Activated CD8-positive, alpha-beta memory T cell treated with anti-CD3 and anti-CD28 coated beads, Interleukin-2, amount 50 U/mL, for 1 hour (primary cell): ENCODE data around the gene ZFP69.
"Not testable (repeated sequence)": the region's sequence is repeated elsewhere in the genome, so short reads cannot be mapped to it uniquely, and the experiment has no call there.

Source experiments
- DNase-seq: peaks from one replicate; pipeline ENCODE4 v3.0.0-alpha.2; 2020; ENCODE audit errors: extremely low read depth

ZFP69 gene

GRCh38 chr1:40476924-40477677, at the start of gene ZFP69:
Gene ZFP69, plus strand, starts transcription at chr1:40477290. Its CDS starts 2,072 bp downstream, at chr1:40479362.
- peak; percentile 30 for DNase-seq

- no peak for DNase-seq
Observed at GRCh38 chr1:40431385-40431784, 45.7 kb upstream of the ZFP69 start.

GRCh38 chr1:40432644-40433390, 44.3 kb upstream of the ZFP69 start:
- no peak for DNase-seq

DNA sequence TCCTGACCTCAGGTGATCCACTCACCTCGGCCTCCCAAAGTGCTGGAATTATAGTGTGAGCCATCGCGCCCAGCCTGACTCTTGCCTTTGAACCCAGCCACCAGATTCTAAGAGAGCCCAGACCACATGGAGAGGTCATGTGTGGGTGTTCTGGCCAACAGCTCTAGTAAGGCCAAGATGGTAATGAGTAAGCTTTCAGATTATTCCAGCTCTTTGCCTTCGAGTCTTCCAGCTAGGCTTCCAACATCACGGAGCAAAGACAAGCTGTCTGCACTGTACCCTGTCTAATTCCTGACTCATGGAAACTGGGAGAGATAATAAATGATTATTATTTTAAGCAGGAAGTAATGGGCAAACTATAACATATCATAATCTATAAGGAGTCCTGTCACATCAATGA, 41.6 kb upstream of the ZFP69 start:
- DNase-seq: no peak

GRCh38 chr1:40435876-40436275, 41.2 kb upstream of the ZFP69 start:
- DNase-seq: no peak

- DNase-seq: no peak
Observed at GRCh38 chr1:40438391-40439015, 38.6 kb upstream of the ZFP69 start.

DNA sequence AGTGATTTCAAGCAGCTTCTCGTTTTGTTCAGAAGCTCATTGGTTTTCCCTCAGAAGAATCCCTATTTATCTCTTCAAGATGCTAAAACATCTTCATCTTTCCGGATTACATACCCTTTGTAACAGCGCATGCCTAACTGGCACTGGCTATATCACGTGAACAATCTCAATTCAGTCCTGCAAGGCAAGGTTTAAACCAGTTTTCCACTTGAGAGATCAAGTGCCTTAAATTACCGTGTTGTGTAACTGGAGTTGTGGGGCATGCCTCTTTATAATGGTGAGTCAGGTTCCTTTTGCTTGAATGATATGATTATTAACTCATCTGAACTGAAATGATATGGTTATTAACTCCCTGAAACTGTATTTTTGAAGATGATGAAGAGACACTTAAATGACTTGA, 37.8 kb upstream of the ZFP69 start:
- DNase-seq: no peak

DNA sequence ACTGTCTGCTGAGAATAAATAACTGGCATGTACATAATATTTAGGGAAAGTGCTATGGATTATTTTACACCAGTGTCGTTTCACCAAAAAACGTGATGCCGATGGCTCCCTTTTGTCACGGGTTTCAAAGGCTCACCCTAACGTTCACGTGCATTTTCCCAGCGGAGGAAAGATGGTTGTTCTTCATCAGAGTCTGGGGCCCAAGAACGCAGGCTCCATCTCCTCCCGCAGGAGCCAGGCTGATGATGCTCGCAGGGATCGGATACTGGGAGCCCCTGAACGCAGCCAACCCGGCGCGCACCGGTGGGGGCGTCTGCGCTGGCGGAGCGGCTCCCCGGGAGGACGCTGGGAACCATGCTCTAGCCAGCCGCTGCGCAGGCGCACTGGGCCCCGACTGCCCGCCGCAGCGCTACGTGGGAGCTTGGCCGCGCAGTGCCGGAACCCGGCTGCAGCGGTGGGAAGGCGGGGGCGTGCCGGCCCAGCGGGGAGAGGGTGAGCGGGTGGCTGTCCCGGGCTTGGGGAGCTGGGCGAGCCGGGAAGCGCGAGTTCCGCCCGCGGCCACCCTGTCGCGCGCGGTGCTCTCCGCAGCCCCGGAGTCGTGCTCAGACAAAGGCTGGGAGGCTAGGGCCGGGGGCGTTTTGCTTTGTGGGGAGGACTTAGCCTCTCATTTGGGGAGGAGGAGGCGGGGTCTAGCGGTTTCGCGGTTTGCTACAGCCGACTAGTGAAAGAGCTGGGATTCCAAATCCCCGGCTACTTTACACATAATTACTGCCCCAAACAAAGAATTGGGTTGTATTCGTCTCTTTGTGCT, 27.2 kb upstream of the ZFP69 start, which contains the start of gene ZFP69B:
TSS of gene ZFP69B (plus strand) at position 793 of the 811 bp plus-strand sequence. CDS start 486 bp downstream, outside the sequence.
- peak; percentile 53 for DNase-seq

- peak; percentile 63 for DNase-seq
Observed at GRCh38 chr1:40450495-40451237, 26.4 kb upstream of the ZFP69 start.

GRCh38 chr1:40451238-40451585, 25.9 kb upstream of the ZFP69 start:
- no peak for DNase-seq

- DNase-seq: no peak
Observed at GRCh38 chr1:40454873-40455272, 22.2 kb upstream of the ZFP69 start.

DNA sequence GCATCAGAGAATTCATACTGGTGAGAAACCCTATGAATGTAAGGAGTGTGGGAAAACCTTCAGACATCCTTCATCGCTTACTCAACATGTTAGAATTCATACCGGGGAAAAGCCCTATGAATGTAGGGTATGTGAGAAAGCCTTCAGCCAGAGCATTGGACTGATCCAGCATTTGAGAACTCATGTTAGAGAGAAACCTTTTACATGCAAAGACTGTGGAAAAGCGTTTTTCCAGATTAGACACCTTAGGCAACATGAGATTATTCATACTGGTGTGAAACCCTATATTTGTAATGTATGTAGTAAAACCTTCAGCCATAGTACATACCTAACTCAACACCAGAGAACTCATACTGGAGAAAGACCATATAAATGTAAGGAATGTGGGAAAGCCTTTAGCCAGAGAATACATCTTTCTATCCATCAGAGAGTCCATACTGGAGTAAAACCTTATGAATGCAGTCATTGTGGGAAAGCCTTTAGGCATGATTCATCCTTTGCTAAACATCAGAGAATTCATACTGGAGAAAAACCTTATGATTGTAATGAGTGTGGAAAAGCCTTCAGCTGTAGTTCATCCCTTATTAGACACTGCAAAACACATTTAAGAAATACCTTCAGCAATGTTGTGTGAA, 14.0 kb upstream of the ZFP69 start:
- DNase-seq: no peak

GRCh38 chr1:40469327-40469726, 7.8 kb upstream of the ZFP69 start:
- DNase-seq: no peak

GRCh38 chr1:40475268-40475667, 1.8 kb upstream of the ZFP69 start:
- DNase-seq: no peak

DNA sequence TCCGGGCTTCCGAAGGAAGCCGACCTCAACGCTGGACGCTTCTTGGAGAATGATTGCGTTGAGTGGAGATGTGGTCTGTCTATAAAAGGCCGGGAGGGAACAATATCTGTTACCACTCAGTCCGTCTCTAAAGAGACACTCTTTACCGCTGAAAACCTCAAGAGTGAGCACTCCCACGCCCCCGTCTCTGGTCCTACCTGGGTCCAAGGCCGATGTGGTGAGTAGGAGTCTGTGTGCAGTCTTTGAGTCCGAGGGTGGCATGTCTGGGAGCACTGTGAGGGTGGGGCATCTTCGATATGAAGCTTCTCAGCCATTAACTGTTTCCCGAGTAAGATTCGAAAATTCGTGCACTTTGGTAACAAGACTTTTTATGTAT, 576 bp downstream of the ZFP69 start:
- DNase-seq: no peak

GRCh38 chr1:40478276-40478675, 1.2 kb downstream of the ZFP69 start:
- no peak for DNase-seq

DNA sequence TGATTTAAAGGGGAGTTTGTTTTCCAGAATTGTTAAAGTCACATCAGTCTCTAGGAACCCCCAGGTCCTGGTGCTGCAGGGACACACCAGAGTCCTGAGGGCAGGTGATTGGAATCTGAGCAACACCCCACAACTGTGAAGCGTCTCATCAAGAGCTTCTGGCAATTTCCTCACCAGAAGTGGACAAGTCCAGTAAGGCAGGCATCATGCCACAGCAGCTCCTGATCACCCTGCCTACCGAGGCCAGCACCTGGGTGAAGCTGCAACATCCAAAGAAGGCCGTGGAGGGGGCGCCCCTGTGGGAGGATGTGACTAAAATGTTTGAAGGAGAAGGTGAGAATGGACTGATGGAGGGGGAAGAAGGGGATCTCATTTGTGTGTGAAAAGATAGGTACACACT, 2.1 kb downstream of the ZFP69 start:
- DNase-seq: no peak

DNA sequence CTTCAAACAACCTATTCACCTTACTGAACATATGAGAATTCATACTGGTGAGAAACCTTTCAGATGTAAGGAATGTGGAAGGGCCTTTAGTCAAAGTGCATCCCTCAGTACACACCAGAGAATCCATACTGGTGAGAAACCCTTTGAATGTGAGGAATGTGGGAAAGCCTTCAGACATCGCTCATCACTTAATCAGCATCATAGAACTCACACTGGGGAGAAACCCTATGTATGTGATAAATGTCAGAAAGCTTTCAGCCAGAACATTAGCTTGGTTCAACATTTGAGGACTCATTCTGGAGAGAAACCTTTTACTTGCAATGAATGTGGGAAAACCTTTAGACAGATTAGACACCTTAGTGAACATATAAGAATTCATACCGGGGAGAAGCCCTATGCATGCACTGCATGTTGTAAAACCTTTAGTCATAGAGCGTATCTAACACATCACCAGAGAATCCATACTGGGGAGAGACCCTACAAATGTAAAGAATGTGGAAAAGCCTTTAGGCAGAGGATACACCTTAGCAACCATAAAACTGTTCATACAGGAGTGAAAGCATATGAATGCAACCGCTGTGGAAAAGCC, 18.3 kb downstream of the ZFP69 start:
- no peak for DNase-seq

DNA sequence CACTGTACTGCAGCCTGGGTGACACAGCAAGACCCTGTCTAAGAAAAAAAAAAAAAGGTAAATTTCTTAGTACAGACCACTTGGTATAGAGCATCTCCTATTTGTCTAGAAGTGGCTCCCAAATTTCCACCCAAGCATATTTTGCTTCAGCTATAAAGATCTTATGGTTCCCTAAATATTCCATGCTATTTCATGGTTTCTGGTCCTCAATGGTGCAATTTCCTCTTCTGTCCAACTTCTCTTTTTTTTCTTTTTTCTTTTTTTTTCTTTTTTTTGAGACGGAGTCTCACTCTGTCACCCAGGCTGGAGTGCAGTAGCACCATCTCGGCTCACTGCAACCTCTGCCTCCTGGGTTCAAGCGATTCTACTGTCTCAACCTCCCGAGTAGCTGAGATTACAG, 25.6 kb downstream of the ZFP69 start:
- DNase-seq: not testable (repeated sequence)

DNA sequence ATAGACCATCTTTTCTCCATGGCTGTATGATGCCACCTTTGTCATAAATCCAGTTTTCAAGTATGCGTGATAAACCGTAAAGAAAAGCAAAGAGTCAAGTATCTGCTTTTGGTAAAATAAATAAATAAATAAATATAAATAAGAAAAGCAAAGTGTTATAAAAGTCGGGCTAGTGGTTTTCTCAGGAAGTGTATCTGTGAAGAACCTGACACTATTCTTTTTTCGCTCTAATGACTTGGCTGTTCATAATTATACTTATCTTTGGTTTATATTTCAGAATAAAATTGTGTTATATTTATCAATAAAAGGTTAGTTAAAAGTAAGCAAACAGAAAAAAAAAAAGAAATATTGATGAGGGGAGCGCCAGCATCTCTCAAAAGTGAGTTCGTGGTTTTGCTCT, 30.9 kb downstream of the ZFP69 start:
- no peak for DNase-seq
